GM21576 (cell line): Measurements from ENCODE around the gene SEPTIN5.

Experiments used
- ATAC-seq: cut with Tn5 transposase; IDR thresholded peaks from one replicate; pipeline ENCODE4 v1.9.1; 2021; ENCODE audit warnings: mild to moderate bottlenecking, moderate library complexity; ENCODE audit not compliant: unreplicated experiment

Gene SEPTIN5

DNA sequence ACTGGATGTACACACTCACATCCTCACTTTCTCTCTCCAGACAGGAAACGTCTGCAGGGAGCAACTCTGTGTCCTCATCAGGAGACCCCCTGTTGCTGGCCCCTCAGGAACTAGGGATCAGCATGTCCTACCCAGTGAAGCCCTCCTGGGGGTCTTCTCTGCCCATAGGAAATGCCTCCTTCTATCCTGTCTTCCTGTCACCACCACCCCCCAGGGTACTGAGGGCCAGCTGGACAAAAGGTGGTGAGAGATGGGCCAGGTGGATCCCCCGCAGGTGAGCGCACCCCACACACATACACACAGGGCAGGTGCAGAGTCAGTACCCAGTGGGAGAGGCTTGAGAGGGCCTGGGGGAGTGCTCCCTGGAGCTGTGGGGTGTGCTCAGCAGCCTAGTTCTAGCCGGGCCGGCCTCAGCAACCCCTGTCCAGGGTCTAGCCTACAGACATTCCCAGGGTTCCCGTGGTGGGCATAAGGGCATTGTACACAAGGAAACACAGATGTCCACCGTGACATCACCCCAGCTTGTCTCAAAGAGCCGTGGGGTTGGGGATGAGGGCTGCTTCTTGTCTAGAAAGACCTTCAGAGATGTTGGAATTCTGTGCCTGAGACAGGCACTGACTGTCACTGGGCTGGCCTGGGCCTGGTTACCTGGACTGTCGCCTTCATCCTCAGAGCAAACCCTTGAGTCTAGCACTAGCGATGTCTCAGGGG is 18.3 kb downstream of the SEPTIN5 start:
- ATAC-seq = no peak

DNA sequence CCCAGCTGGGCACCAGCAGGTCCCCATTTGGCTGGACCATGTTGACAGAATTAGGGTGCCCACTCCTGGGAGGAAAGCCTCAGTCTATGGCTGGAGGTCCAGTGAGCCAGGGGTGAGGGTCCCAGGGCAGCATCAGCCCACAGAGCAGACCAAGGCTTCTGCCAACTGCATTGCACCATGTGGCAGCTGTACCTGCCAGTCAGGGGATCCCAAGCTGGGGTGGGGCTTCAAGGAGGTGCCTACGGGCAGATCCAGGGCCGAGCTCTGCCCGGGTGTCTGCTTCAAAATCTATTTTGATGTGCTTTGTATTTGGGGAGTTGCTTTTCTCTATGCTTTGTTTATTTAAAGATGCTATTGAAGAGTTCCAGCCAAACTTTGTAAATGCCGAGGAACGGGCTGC is 19.5 kb downstream of the SEPTIN5 start:
- no peak for ATAC-seq

DNA sequence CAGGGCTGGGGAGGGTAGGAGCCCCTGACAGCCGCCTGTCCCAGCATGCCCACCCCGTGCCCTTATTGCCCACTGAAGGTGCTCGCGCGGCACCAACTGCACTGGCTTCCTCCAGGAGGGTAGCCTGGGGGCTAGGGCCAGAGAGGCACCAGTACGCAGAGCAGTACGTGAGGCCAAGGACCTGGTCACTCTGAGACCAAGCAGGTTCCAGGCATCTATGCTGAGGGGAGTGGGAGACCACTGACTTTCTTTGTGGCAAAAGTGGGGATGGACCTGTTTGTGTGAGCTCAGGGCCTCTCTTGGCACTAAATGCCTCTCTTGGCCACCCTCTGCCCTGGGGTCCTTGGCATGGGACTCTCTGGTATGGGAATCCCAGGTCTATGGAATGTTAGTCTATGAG is 19.9 kb downstream of the SEPTIN5 start:
- no peak for ATAC-seq

DNA sequence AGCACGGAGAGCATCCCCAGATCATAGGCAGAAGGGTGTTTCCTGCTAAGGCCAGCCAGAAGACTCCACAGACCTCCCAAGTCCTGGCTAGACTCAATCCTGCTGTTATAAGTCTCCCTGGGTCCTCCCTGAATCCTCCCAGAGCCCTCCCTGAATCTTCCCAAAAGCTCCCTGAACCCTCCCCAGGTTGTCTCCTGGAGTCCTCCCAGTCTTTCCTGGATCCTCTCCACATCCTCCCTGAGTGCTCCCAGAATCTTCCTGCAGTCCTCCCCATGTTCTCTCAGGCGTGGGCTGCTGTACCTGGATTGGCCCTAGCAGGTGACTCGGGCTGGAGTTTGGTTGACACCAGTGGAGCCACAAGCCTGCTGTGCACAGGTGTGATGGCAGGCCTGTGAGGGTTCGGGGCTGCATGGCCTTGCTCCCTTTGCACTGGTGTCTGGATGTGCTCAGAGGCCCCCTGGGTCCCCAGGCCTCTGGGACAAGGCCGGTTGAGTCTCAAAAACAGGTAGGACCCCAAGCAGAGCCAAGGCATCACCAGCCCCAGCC is 20.6 kb downstream of the SEPTIN5 start:
- ATAC-seq = no peak

DNA sequence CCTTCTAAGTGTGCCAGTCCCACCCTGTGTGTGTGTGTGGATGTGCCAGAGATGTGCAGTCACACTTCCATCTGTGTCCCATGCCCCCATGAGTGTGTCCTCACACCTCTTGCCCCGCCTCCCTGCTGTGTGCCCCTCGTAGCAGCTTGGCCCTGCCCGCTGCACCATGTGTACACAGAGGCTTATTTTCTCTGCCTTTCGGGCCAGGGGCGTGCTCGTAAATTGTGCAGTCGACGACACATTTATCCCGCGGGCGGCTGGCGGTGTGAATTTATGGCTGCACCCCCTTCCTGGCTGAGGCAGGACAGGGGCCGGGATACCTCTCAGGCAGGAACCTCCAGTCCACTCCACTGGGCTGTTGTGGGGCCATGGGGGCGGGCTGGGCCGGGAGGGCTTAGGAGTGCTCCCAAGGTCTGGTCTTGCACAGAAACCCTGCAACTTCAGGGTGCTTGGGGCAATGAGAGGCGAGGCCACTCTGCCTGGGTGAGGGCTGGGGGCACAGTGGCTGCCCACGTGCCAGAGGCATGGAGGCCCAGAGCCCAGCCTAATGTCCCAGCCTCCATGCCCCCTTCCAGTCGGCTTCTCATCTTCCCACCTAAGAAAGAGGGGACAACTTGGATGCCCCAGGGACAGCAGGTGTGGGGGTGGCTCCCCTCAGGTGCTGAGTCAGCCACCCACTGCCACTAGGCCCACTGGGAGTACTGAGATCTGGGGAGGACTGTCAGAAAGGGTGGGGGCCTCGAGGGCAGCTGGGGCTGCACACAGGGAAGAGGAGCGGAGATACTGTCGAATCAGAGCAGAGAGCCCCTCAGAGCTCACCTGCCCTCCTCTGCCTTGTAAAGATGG is 21.6 kb downstream of the SEPTIN5 start:
- ATAC-seq = no peak

DNA sequence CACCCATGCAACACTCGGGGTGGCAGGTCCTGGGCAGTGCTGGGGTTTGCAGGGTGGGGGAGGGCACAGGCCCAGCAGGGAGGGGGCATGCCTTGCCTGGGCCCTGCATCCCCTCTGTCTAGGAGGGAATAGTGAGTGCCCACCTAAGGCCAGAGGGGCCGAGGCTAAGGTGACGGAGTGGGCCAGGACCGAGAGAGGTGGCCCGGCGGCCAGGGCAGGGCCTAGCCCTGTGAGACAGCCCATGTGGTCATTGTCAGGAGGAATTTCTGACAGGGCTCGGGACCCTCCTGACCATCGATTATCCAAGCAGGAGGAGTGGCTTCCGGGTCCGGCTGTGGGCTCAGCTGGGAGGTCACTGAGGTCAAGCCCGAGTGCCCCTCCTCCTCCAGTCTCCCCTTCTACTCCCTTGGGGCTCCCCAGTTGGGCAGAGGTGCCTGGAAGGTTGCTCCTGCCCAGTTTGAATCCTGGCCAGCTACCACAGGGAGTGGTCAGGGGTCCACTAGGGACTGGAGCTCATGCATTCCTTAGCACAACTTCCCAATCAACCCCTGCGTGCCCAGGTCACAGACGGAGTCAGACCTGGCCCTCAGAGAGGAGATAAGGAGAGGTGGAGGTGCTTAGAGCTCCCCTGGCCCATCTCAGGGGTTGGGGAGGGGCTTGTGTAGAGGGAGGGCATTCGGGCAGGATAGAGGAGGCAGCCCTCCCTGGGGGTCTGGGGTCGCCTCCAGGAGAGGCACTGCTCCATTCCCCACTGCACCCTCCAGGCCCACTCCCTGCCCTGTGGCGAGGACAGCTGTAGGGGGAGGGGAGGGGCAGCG is 23.8 kb downstream of the SEPTIN5 start:
- no peak for ATAC-seq

DNA sequence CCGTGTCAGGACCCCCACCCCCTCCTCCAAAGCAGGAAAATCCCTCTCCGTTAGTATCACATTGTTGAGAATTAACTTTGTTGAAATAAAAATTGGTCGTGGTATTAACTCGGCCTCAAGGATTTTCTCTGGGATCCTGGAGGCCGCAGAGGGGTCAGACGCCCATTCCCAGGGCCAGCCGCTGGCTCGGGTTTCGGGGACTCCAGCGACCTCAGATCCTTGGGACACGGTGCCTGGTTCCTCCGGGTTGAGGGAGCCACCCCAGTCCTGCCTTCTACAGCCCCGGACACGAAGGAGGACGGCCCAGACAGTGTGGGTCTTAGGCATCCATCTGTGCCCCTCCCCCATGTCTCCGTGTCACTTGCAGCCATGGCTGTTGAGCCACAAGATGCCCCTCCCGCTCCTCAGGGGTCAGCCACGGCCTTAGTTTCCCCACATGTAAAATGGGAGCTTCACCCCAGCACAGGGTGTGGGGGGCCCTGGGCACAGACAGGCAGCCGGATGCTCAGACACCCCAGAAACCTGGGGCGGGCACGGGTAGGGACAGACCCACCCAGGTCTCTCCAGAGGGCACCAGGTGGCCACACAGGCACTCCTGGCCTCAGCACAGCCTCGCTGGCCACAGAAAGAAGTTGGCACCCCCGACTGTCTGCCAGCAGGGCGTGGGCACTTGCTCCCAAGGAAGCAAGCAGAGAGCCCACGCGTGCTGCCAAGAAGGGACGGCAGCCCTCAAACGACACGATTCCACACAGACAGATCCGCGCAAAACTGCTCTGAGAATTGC is 24.6 kb downstream of the SEPTIN5 start:
- no peak for ATAC-seq

DNA sequence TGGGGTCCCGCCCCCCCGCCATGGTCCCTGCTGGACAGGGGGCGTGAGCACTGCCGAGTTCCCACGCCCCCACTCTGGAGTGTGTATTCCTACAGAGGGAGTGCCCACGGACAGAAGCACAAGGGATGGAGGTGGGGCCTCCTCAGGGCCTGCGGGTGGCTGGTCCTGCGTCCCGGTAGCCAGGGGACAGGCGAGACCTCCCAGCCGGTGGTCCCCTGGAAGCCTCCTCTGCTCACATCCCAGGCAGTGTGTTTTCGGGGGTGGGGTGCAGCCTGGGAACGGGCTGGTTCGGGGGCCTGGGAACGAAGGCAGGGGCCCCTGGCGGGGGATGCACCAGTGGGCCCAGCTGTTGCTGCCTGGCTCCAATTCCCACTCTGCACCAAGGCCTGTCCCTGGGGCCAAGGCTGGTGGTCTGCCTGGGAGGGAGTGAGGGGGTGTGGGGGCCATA is 25.2 kb downstream of the SEPTIN5 start:
- no peak for ATAC-seq

DNA sequence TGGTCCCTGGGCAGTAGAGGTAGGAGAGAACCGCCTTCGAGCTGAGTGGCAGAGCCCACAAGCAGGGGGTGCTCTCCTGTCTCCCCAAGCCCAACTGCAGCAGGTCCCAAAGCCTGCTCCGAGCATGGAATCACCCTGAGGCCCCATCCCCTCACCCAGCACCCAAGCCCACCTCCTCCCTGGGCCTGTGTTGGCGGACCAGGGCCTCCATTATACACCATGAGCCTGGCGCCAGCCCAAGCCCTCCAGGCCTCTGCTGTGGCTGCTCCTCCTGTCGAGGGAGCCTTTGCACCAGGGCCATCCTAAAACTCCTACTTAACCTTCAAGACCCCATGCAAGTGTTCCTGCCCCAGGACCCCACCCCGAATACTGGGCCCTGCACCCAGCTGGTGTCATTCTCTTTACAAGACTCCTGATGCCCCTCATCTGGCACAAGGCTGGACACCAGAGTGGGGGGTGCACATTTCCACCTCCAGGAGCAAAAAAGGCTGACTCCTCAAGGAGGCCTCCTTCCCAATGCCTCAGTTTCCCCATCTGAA is 25.7 kb downstream of the SEPTIN5 start:
- ATAC-seq = no peak

DNA sequence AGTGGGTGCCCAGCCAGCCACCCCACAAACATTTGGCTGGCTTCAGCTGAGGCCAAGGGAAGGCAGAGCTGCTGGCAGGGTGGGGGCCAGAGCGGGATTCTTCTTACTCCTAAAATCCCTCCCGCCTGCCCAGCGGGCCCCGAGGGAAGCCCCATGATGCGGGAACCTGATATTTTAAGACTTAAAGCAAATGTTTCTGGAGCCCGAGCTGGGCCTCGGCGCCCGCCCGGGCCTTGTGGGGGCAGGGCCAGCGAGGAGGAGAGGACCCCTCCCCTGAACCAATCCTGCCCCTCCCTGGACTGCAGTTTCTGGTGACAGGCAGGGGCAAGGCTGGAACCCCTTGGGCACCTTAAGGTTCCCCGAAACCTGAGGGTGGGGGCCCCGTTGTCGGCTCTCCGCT is 26.3 kb downstream of the SEPTIN5 start:
- ATAC-seq = no peak

DNA sequence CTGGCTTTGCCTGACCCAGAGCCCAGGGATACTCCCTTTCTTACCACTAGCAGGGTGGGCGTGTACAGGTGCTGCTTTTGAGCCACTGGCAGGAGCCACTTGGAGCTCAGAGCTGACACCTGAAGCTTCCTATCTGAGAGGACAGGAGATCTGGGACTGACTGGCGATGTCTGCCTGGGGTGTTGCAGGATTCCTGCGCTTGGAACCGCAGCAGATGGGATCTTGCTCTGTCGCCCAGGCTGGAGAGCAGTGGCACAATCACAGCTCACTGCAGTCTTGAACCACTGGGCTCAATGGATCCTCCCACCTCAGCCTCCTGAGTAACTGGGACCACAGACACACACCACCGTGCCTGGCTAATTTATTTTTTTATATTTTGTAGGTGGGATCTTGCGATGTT is 26.8 kb downstream of the SEPTIN5 start:
- ATAC-seq = no peak

DNA sequence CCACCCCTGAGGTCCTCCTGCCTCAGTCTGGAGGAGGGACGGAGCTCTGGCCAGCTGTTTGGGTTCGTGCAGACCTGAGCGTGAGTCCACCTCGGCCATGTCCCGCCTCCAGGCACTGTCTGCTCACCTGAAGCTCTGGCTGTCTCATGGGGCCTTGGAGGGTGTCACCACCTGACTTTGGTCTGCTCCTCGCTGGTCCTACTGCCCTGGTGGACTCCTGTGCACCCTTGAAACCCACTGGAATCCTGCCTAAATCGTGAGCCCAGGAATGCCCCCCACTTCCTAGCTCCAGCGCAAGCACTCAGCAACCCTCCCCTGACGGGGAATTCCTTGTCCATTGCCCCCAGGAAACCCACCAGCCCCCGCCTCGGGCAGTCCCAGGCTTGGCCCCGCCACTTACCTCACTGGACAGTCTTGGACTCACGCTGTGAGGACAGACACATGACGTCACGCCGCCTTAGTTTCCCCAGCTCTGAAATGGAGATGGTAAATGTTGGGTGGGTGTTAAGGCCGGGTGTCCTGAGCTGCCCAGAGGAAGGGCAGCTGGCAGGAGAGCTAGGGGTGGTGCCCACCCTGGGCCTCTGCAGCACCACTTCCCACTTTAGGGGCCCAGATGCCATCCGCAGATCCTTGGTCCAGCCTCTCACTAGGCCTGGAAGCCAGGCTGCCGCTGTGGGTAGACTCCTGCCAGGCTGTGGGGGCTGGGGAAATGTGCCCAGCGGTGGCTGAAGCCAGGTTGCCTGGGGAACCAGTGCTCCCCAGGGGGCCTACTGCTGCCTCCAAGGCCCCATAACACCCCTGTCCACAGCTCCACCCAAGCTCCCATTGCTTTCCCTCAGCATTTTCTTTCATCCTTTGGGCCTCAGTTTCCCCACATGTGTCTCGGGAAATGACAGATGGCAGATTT is 28.1 kb downstream of the SEPTIN5 start:
- ATAC-seq = no peak

DNA sequence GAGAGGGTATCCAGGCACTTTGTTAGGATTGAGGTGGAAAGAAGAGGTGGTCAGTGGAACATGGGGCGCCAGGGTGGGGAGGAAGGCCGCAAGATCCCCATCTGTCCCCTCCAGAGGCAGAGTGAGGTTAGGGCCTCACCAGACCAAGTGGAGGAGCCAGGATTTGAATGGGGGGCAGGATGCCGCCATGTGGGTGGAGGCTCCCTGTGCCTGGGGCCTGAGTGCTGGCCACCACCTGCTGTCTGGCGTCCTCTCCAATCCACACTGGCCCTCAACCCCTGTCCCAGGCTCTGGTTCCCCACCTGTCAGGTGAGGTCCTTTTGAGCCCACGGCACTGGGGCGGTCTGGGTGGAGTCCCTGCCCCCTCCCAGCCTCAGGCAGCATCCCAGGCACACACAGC is 28.8 kb downstream of the SEPTIN5 start:
- no peak for ATAC-seq

DNA sequence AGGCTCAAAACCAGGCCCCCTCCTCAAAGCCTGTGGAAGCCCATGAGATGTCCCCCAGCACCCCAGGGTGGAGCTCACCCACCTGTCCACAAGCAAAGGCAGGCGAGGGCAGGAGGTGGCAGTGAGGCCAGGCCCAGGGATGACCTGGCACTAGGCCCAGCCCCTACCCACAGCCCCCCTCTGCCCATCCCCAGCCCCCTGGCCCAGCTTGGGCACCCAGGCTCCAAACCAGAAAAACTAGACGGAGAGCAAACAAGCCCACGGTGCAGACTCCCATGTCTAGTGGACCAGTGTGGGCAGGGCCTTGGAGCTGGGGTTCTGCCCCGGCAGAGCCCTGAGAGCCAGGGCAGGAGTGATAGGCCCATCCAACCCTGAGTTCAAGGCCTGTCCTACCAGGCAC is 29.3 kb downstream of the SEPTIN5 start:
- ATAC-seq = no peak

DNA sequence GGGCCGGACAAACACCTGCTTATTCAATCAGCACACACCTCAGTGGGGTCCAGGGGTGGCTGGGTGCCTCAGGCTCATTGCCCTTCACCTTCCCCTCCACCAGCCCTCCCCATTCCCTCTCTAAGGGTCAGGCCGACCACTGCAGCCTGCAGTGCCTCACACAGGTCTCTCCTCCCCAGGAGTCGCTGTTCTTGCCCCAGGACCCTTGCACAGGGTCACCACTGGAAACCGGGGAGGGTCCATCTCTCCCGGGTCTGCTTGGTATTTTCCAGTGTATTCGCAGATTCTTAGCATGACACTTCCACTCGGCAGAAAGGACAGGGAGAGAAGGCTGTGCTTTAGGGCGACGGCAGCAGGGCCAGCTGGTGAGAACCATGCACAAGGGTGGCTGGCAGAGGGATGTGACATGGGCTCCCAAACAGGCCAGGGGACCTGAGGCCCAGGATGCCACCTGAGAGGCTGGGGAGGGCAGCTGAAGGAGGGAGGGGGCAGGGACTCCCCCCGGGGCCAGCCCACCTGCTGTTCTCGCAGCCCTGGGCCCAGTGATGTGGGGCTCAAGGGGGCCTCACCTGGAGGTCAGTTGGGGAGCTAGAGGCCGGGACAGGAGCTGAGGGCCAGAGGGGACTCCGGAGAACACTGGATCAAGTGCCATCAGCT is 30.2 kb downstream of the SEPTIN5 start:
- no peak for ATAC-seq

DNA sequence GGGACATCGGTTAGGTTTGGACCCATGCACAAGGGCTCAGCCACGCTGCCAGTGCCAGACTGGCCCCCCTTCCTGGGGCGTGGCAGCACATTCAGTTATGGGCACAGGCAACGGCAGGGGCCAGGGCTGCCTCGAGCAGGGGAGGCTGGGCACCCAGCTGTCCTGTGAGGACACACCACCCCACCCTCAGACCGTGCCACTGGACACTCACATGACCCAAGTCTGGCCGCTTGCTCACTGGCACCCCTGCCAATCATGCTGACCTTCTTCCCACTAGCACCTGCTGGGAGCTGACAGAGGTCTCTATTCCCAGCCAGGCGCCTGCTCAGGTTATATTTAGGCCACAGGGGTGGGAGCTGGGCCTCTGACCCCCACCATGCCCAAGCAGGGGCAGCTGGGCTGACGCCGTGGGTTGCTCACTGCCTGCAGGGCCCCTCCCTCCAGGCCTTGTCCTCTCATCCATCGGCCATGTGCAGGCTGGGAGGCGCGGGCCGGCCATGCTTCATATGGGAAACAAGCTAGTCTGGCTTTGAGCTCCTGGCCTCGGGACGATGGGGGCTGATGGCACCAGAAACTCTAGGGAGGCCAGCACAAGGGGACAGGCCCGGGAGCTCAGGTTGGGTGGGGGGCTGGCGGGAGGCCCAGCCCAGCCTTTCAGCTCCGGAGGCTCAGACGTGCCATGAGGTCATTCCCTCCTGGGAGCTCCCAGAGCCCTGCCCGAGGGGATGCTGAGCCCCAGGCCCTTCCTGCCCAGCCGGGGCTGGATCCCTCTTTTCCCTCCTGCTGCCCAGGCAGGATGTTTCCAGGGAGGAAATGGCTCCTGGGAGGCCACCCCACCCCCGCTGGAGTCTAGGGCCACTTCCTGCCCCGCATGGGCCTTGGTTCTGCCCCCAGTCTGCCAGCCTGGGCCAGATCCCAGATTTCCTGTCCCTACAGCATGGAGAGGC is 31.1 kb downstream of the SEPTIN5 start:
- no peak for ATAC-seq

DNA sequence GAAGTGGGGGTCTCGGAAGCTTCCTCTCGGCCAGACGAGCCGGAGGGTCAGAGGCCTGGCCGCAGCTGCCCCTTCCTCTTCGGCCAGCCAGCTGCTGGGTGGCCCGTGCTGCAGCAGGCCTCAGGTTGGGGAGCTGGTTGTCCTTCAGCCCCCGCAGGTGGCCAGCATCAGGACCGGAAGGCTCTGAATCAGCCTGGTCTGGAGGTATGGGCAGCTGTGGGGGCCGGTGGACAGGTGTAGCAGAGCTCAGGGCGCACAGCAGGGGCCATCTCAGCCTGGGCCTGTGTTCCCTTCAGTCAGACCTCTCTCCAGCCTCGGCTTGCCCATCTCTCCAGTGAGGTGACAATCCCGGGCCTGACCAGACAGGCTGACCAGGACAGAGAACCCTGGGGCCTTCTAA is 32.4 kb downstream of the SEPTIN5 start:
- ATAC-seq = no peak

DNA sequence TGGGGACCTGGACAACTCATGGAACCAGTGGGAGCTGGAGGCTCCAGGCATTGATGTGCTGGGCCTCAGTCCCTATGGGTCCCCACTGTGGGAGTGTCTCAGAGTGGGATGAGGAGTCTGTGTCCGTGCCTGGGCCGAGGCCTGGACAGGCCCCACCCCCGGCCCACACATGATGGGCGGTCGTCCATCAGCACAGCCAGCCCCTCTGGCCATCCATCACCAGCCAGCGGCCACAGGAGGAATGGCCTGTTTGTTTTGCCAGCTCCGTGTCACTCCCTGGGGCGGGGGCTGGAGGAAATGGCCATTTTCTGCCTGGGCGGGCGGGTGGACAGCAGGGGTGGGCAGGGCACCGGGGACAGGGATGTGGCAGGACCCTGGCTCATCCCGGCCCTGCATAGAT is 33.2 kb downstream of the SEPTIN5 start:
- no peak for ATAC-seq
